GM21390 (cell line): ENCODE measurements around the gene TMIGD2.
"Not testable (repeated sequence)": the region's sequence is repeated elsewhere in the genome, so short reads cannot be mapped to it uniquely, and the experiment has no call there.

ENCODE experiments used
- ATAC-seq: cut with Tn5 transposase; IDR thresholded peaks from one replicate; pipeline ENCODE4 v1.9.1; 2021; ENCODE audit not compliant: unreplicated experiment

TMIGD2 gene

DNA sequence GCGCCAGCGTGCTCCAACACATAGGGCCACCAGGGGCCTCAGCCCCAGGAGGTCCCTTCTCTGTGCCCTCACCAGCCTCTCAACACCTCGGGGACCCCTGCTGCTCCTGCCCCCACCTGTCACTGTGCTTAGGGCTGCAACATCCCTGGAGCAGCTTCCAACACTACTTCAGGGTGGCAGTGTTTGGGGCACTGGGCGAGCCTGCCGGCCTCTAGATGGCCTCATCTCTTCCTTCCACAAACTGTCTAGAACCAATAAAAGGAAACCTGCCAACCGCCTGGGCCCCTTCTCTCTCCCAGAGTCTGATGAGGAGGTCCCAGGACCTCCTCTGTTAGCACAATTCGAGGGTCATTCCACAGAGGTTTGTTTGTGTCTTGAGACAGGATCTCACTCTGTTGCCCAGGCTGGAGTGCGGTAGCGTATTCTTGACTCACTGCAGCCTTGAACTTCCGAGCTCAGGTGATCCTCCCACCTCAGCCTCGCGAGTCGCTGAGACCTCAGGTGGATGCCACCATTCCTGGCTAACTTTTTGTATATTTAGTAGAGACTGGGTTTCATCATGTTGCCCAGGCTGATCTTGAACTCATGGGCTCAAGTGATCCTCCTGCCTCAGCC, 33.3 kb downstream of the TMIGD2 start:
- no peak for ATAC-seq

DNA sequence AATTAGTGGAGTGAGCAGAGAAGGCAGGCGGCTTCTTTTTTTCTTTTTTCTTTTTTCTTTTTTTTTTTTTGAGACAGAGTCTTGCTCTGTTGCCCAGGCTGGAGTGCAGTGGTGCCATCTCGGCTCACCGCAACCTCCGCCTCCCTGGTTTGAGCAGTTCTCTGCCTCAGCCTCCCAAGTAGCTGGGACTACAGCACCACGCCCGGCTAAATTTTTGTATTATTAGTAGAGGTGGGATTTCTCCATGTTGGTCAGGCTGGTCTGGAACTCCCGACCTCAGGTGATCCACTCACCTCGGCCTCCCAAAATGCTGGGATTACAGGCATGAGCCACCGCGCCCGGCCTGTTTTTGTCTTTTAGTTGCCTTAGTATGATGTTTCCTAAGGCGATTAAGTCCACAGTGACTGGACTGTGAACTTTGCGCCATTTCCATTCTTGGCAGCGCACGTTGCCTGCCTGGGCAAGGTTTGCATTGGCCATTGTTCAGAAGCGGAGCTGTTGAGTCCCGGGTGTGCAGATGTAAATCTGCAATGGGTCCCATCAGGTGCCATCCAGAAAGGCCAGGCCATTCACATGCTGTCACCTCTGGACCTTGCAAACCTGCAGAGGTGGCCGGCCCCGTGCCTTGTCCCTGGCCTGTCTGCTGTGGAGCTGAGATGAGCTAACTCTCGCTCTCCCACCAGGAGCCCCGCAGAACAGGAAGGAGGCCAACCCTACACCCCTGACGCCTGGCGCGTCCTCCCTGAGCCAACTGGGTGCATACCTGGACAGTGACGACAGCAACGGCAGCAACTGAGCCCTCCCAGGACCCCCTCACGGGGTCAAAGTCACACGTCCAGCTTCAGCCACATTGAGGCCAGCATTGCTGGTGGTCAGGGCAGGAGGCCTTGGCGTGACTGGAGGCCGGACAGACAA, 34.0 kb downstream of the TMIGD2 start:
- no peak for ATAC-seq

DNA sequence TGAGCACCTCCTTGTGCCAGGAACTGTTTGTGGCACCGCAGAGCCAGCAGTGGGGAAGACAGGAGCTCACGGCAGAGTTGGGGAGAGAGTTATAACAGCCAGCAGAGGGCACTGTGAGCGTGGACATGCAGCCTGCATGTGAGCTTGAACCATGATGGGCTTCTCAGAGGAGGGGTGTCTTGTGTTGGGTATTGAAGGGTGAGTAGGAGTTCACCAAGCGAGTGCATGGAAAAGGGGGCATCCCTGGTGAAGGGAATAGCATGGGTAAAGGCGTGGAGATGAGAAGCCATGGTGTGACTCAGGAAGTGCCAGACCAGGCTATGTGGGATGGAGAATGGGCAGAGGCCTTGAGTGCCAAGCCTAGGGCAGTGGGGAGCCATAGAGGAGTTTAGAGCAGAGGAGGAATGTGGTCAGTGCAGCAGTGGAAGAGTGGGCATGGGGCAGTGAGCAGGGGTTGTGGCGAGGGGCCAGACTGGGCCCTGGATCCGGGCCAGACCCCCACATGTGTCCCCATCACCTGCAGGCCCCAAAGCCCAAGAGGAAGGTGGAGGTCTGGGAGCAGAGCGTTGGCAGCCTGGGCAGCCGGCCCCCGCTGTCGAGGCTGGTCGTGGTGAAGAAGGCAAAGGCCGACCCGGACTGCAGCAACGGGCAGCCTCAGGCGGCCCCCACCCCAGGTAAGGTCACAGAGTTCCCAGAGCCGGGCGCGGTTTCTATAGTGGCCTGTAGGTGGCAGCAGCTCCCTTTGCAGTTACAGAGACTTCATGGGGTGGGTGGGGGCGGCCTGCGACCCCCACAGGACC, 34.9 kb downstream of the TMIGD2 start:
- ATAC-seq: no peak

DNA sequence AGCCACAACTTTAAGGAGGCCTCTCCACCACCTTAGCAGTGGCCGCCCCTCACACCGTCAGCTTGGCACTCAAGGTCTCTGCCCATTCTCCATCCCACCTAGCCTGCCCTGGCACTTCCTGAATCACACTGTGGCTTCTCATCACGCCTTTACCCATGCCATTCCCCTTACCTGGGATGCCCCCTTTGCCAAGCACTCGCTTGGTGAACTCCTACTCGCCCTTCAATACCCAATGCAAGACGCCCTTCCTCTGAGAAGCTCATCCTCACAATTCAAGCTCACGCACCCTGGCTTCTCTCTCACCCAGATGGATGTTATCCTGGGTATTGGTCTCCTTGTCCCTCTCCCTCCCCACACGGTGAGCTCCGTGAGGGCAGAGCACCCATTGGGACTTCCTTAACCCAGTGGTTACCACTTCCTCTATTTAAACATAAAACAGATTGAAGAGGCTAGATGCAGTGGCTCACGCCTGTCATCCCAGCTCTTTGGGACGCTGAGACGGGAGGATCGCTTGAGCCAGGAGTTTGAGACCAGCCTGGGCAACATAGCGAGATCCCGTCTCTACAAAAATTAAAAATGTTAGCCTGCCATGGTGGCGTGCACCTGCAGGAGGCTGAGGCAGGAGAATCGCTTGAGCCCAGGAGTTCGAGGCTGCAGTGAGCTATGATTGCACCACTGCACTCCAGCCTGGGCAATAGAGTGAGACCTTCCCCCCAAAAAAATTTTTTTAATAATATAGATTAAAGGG, 35.8 kb downstream of the TMIGD2 start:
- ATAC-seq: no peak

DNA sequence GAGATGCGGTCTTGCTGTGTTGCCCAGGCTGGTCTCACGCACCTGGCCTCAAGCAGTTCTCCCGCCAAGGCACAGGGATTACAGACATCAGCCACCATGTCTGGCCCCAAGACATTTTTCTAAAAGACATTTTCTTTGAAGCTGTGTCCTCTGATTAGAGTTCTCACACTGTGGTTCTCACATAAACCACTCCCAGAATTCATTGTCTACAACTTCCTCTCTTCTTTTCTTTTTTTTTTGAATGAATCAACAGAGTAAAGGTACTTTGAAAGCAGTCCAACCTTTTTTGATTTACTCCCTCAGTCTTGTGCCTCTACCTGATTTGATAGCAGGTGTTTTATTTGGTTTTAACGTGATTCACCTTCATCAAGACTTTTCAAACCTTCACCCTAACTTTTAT, 37.4 kb downstream of the TMIGD2 start:
- ATAC-seq: no peak

DNA sequence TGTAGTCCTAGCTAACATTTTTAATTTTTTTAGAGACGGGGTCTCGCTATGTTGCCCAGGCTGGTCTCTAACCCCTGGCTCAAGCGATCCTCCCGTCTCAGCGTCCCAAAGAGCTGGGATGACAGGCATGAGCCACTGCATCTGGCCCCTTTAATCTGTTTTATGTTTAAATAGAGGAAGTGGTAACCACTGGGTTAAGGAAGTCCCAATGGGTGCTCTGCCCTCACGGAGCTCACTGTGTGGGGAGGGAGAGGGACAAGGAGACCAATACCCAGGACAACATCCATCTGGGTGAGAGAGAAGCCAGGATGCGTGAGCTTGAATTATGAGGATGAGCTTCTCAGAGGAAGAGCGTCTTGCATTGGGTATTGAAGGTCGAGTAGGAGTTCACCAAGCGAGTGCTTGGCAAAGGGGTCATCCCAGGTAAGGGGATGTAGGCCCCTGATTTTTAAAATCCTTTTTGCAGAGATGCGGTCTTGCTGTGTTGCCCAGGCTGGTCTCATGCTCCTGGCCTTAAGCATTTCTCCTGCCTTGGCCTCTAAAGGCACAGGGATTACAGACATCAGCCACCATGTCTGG, 41.5 kb downstream of the TMIGD2 start:
- ATAC-seq: no peak

DNA sequence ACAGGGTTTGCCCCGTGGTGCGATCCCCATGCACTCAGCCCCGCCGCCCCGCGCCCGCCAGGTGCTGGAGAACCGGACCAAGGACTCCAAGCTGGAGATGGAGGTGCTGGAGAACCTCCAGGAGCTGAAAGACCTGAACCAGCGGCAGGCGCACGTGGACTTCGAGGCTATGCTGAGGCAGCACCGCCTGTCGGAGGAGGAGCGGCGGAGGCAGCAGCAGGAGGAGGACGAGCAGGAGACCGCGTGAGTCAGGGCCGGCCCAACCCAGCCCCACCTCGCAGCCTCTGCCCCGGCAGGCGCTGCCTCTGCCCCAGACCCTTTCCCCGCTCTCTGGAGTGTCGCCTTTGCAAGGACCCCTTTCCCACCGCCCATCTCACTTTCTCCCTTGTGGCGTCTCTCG, 44.0 kb downstream of the TMIGD2 start:
- ATAC-seq: no peak

DNA sequence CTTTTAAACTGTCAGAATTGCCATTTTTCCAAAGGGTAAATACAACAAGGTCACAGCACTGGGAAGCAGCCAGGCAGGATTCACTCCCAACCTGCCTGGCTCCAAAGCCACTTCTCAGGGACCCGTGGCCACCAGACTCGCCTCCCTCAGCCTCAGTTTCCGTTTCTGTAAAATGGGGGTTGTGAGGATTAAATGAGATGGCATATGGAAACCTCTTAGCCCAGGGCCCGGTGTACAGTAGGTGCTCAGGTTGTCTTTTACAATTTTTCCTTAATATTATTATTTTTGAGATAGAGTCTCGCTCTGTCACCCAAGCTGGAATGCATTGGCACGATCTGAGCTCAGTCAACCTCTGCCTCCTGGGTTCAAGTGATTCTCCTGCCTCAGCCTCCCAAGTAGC, 45.2 kb downstream of the TMIGD2 start:
- no peak for ATAC-seq

DNA sequence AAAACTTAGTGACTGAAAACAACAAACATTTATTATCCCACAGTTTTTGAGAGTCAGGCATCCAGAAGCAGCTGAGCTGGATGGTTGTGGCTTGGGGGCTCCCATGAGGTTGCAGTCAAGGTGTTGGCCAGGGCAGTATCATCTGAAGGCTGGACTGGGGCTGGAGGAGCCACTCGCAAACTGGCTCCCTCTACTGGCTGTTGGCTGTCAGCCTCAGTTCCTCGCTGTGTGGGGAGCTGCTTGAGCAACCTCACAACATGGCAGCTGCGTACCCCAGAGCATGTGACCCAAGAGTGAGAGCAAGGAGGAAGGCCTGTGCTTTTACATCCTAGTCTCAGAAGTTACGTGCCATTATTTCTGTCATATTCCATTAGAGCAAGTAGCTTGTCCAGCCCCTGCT, 45.6 kb downstream of the TMIGD2 start:
- no peak for ATAC-seq

DNA sequence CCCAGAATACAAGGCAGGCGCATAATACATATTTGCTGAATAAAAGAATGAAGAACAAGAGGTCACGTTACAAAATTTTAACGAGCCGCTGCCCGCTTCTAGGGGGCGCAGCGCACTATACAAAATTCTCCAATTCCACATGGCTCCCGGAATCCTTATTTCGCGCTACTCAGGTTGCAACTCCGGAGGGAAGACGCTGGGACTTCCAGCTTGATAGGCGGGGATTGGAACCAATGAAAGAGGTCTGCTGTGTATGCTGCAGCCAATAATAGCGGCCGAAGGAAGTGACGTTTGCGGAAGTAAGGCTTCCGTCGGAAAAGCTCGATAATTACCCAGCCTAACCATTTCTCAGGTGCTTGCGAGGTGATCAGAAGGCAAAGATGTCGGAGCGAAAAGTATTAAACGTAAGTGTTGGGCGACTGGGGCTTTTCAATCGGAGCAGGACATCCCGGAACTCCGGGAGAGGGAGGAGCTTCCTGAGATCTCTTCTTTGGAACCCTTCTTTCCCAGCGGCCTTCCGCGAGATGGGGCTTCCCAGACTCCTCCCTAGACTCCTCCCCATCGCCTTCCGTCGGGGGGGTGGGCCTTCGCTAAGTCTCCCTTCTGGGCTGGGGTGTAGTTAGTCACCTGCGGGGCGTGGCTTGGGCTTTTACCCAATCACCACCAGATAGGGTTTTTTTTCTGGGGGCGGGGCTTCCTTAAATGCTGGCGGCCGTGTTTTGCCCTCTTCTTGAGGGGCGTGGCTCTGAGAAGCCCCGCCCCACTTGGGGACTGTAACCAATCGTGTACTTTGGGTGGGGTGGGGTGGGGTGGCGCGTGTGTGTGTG, 55.2 kb downstream of the TMIGD2 start, which contains the start of gene YJU2:
TSS of gene YJU2 (plus strand) at position 314 of the 827 bp plus-strand sequence. CDS start at position 381, 67 bp downstream.
- ATAC-seq: peak; percentile 81

DNA sequence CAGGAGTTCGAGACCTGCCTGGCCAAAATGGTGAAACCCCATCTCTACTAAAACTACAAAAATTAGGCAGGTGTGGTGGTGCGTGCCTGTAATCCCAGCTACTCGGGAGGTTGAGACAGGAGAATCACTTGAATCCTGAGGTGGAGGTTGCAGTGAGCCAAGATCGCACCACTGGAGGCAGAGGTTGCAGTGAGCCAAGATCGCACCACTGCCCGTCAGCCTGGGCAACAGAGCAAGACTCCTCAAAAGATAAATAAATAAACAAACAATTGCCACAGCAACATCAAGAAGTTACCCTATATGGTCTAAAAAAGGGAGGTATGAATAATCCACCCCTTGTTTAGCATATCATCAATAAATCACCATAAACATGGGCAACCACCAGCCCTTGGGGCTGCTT, 56.3 kb downstream of the TMIGD2 start:
- ATAC-seq: not testable (repeated sequence)
